Measurements from ENCODE around the gene SLC13A5. TPM values are rescaled to one million over a fixed set of nuclear protein-coding genes. Genes with fewer than 3 reads are reported as not detected.

Gene SLC13A5
- total RNA-seq, 1 donor from 2014 or later: 0.21 TPM

DNA sequence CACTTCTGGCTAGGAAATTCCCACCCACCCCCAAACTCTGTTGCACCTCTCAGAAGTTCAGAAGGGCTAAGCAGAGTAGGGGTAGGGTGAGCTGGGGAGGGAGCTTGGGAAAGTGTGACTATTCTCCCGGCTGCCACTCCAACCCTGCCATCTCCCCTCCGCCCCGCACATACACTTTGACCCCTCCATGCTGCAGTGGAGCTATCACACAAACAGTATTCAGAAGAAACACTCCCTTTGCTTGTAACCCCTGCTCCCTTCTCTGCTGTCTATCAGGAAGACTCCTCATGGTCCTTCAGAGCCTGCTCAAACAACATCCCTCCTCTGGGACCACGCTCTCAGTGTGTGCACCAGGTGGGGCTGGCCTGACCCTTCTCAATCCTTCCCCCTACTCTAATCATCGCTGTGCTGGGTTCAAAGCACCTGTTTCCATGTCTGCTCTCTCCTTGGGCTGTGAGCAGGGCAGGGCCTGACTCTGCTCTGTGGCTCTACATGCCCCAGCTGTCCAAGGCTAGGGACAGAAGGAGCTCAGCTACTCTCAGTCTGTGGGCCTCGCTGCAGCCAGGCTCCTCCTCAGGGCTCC, 8.6 kb downstream of the SLC13A5 start:
- Histone ChIP-seq H3K4me3 (no peak overlapping the region), H3K36me3 (no peaks in the 10 kb centered on the region), H3K27ac (no peak overlapping the region), H3K4me1 (no peaks in the 10 kb centered on the region), H3K27me3 (no peaks in the 10 kb centered on the region), H3K9me3 (no peaks in the 10 kb centered on the region)
- no peak for DNase-seq (ENCODE audit: low spot score in 2 of 2)
- TF ChIP-seq CTCF (IDR thresholded peaks at IDR 0.05): no peak
- intact Hi-C loops (cut with DNase I): no loop called here

GRCh38 chr17:6703751-6704150, 9.4 kb downstream of the SLC13A5 start:
- intact Hi-C loops (cut with DNase I): no loop called here
- H3K4me3 ChIP-seq: no peak overlapping the region
- H3K36me3 ChIP-seq: no peaks in the 10 kb centered on the region
- H3K4me1 ChIP-seq: no peaks in the 10 kb centered on the region
- H3K27me3 ChIP-seq: no peaks in the 10 kb centered on the region
- DNase-seq (ENCODE audit: low spot score in 2 of 2): no peak
- no peaks in the 10 kb centered on the region for H3K9me3 ChIP-seq
- H3K27ac ChIP-seq: no peak overlapping the region
- no peak for TF ChIP-seq CTCF (IDR thresholded peaks at IDR 0.05)

GRCh38 chr17:6702567-6703215, 10.5 kb downstream of the SLC13A5 start:
- H3K4me3 ChIP-seq: no peak overlapping the region
- TF ChIP-seq CTCF (IDR thresholded peaks at IDR 0.05): no peak
- H3K9me3 ChIP-seq: no peaks in the 10 kb centered on the region
- no peaks in the 10 kb centered on the region for H3K4me1 ChIP-seq
- DNase-seq (ENCODE audit: low spot score in 2 of 2): no peak
- no peak overlapping the region for H3K27ac ChIP-seq
- H3K36me3 ChIP-seq: no peaks in the 10 kb centered on the region
- intact Hi-C loops (cut with DNase I): no loop called here
- H3K27me3 ChIP-seq: no peaks in the 10 kb centered on the region

DNA sequence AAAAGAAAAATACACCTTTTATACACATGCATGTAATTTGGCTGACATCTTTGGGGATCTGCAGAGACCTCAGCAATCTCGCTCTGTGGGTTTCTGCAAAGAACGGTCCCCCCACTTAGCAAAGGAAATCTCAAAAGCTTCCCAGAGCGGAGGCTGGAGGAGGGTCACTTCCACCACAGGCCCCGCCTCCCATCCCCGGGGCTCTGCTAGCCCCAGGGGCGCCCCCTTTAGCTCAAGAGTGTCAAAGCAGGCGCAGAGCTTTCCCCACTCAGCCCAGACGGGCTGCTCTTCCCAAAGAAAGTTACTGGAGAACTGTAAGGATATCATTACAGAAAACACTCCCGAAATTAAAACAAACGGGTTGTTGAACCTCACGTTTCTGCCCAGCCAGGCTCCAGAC, 11.4 kb downstream of the SLC13A5 start:
- Histone ChIP-seq H3K4me3 (no peak overlapping the region), H3K36me3 (no peaks in the 10 kb centered on the region), H3K27ac (no peak overlapping the region), H3K27me3 (no peaks in the 10 kb centered on the region), H3K9me3 (no peaks in the 10 kb centered on the region), H3K4me1 (no peaks in the 10 kb centered on the region)
- intact Hi-C loops (cut with DNase I): no loop called here
- no peak for DNase-seq (ENCODE audit: low spot score in 2 of 2)
- peak in 1 of 3 experiments; percentile 20 for TF ChIP-seq CTCF (IDR thresholded peaks at IDR 0.05)

- H3K4me3 ChIP-seq: no peak overlapping the region
- H3K9me3 ChIP-seq: no peaks in the 10 kb centered on the region
- no peaks in the 10 kb centered on the region for H3K36me3 ChIP-seq
- no peaks in the 10 kb centered on the region for H3K4me1 ChIP-seq
- H3K27me3 ChIP-seq: no peaks in the 10 kb centered on the region
- no peak for DNase-seq (ENCODE audit: low spot score in 2 of 2)
- intact Hi-C loops (cut with DNase I): no loop called here
- H3K27ac ChIP-seq: no peak overlapping the region
- TF ChIP-seq CTCF (IDR thresholded peaks at IDR 0.05): no peak
These were observed 12.2 kb downstream of the SLC13A5 start for GRCh38 chr17:6700948-6701307.
